HCT116 (cell line): ENCODE measurements around the gene ACOT11. TPM values are rescaled to one million over a fixed set of nuclear protein-coding genes. Genes with fewer than 3 reads are reported as not detected.
"Not testable (repeated sequence)": the region's sequence is repeated elsewhere in the genome, so short reads cannot be mapped to it uniquely, and the experiment has no call there.

ENCODE experiments used
- ATAC-seq: fragments of 200-7000 bp; cut with Tn5 transposase; 2 replicates; pipeline ENCODE4 v1.9.1; 2020; ENCODE audit warnings: mild to moderate bottlenecking, moderate library complexity
- BruUV-seq: library from RNA; stranded (reverse); fragments of 400-500 nt; replicated peaks from 2 replicates; lab custom pipeline; 2021; lab: Mats Ljungman, UMichigan
- CTCF ChIA-PET: fragments of 300-600 bp; sonication (Branson Sonifier 250); formaldehyde crosslinking; loops from one replicate; lab custom pipeline; 2021; ENCODE audit warnings: antibody characterized with exemption; lab: Charles Lee
- POLR2A ChIA-PET: fragments of 300-600, 350-600 bp; sonication (Branson Sonifier 250); formaldehyde crosslinking; loops from one replicate; lab custom pipeline; 2021; ENCODE audit warnings: antibody characterized with exemption; lab: Charles Lee
- RAD21 ChIA-PET, 2 experiments: fragments of 300-600 bp; sonication (Branson Sonifier 250); formaldehyde crosslinking; loops; one replicate each; lab custom pipeline; 2023; ENCODE audit warnings: low total read pairs in 2 of 2; ENCODE audit not compliant: uncharacterized antibody in 2 of 2, unreplicated experiment in 2 of 2, low non-redundant PET in 1 of 2; lab: Charles Lee
- DNase-seq: peaks from one replicate; pipeline ENCODE4 v3.0.0-alpha.2; 2010; ENCODE audit warnings: low read depth, low spot score
- H2AFZ ChIP-seq: fragments of 200-600 bp; shearing (Covaris generic), sonication (generic); 2 replicates; pipeline ENCODE4 v1.6.1; 2017; ENCODE audit warnings: low read depth, mixed run types, mixed read lengths, antibody characterized with exemption, low read length; ENCODE audit not compliant: poor library complexity, severe bottlenecking
- H3K27ac ChIP-seq: 2 replicates; pipeline ENCODE4 v1.5.1; 2012; ENCODE audit warnings: low read depth, low read length
- H3K27me3 ChIP-seq: fragments of 200-600 bp; sonication (generic); 2 replicates; pipeline ENCODE4 v1.6.1; 2016; ENCODE audit warnings: mixed run types, low read length, mixed read lengths; ENCODE audit not compliant: insufficient read depth
- H3K36me3 ChIP-seq, 2 experiments: fragments of 200-500 bp in 1 of 2; fragments of 200-600 bp in 1 of 2; sonication (Bioruptor generic) in 1 of 2; sonication (generic) in 1 of 2; 2 replicates each; pipeline versions ENCODE4 v1.5.1 to v1.6.1; 2014 to 2016; ENCODE audit warnings: low read length in 2 of 2, inconsistent platforms in 1 of 2, mixed read lengths in 1 of 2, mixed run types in 1 of 2; ENCODE audit not compliant: insufficient read depth in 2 of 2, control insufficient read depth in 1 of 2
- H3K4me1 ChIP-seq, 2 experiments: fragments of 200-600 bp in 1 of 2; sonication (generic) in 1 of 2; 2 replicates each; pipeline versions ENCODE4 v1.5.1 to v1.6.1; 2012 to 2017; ENCODE audit warnings: low read length in 2 of 2, inconsistent platforms in 1 of 2, mild to moderate bottlenecking in 1 of 2, mixed read lengths in 1 of 2, mixed run types in 1 of 2, moderate library complexity in 1 of 2; ENCODE audit not compliant: insufficient read depth in 2 of 2, control insufficient read depth in 1 of 2
- H3K4me2 ChIP-seq: fragments of 200-600 bp; sonication (generic); 2 replicates; pipeline ENCODE4 v1.6.1; 2017; ENCODE audit warnings: mixed run types, low read length, mixed read lengths
- H3K4me3 ChIP-seq, 2 experiments: fragments of 200-600 bp in 1 of 2; sonication (generic) in 1 of 2; replicated peaks in 1 of 2; 2 replicates each; pipeline ENCODE4 v1.5.1; 2011 to 2016; ENCODE audit warnings: low read length in 2 of 2, control low read depth in 1 of 2, low read depth in 1 of 2, mild to moderate bottlenecking in 1 of 2, mixed read lengths in 1 of 2, mixed run types in 1 of 2
- H3K79me2 ChIP-seq: fragments of 200-600 bp; sonication (generic); 2 replicates; pipeline ENCODE4 v1.6.1; 2017; ENCODE audit warnings: mild to moderate bottlenecking, mixed run types, low read length, moderate library complexity, mixed read lengths; ENCODE audit not compliant: insufficient read depth
- H3K9ac ChIP-seq: fragments of 200-600 bp; sonication (generic); 2 replicates; pipeline ENCODE4 v1.6.1; 2016; ENCODE audit warnings: low read length, mixed read lengths
- H3K9me2 ChIP-seq: fragments of 200-600 bp; sonication (generic), shearing (Covaris generic); 2 replicates; pipeline ENCODE4 v1.6.1; 2017; ENCODE audit warnings: mixed run types, mild to moderate bottlenecking, moderate library complexity; ENCODE audit not compliant: insufficient read depth
- H3K9me3 ChIP-seq, 2 experiments: fragments of 200-500 bp in 1 of 2; fragments of 200-600 bp in 1 of 2; sonication (Bioruptor generic) in 1 of 2; sonication (generic) in 1 of 2; 2 replicates each; pipeline ENCODE4 v1.6.1; 2014 to 2017; ENCODE audit warnings: low read length in 2 of 2, mixed read lengths in 2 of 2, inconsistent platforms in 1 of 2, low read depth in 1 of 2, mild to moderate bottlenecking in 1 of 2, mixed run types in 1 of 2, moderate library complexity in 1 of 2; ENCODE audit not compliant: control insufficient read depth in 1 of 2, insufficient read depth in 1 of 2
- H4K20me1 ChIP-seq: fragments of 200-600 bp; sonication (generic), shearing (Covaris generic); 2 replicates; pipeline ENCODE4 v1.6.1; 2017; ENCODE audit warnings: mixed run types, mild to moderate bottlenecking, moderate library complexity; ENCODE audit not compliant: insufficient read depth
- EZH2phosphoT487 ChIP-seq: fragments of 200-600 bp; IDR thresholded peaks from 2 replicates; pipeline ENCODE4 v1.6.1; 2018; ENCODE audit warnings: antibody characterized with exemption, borderline replicate concordance
- FOSL1 ChIP-seq: IDR thresholded peaks from 2 replicates; pipeline ENCODE4 v1.6.1; 2012; ENCODE audit warnings: low read depth
- JUND ChIP-seq: IDR thresholded peaks from 2 replicates; pipeline ENCODE4 v1.6.1; 2012
- RAD21 ChIP-seq: IDR thresholded peaks from 2 replicates; pipeline ENCODE4 v1.6.1; 2012; ENCODE audit warnings: low read depth, mild to moderate bottlenecking
- SRF ChIP-seq: IDR thresholded peaks from 2 replicates; pipeline ENCODE4 v1.6.1; 2012; ENCODE audit warnings: low read depth
- YY1 ChIP-seq: IDR thresholded peaks from 2 replicates; pipeline ENCODE4 v1.6.1; 2011; ENCODE audit warnings: low read length, low read depth, moderate library complexity, mild to moderate bottlenecking; ENCODE audit not compliant: insufficient replicate concordance; ENCODE audit errors: extremely low read depth
- ZFX ChIP-seq: fragments of 450-650 bp; IDR thresholded peaks from 2 replicates; pipeline ENCODE4 v1.6.1; 2017
- intact Hi-C: fragments of 100-400 bp; cut with micrococcal nuclease; formaldehyde crosslinking; loops from 2 replicates; pipeline ENCODE4 v1.10.0; 2022
- total RNA-seq: library from RNA; stranded (reverse); gene quantifications from one replicate; pipeline ENCODE4 v1.2.1, GENCODE V29; 2021; ENCODE audit not compliant: unreplicated experiment

ACOT11 gene
- total RNA-seq, 1 experiment from 2014 or later = 31.1 TPM

GRCh38 chr1:54520631-54521321 lies 27.3 kb upstream of the ACOT11 start:
- Histone ChIP-seq H3K4me1 (peaks cover 2 to 10% of the 10 kb centered on the region in 2 experiments; a peak in 2 of 4 replicates), H3K9me2 (no peaks in the 10 kb centered on the region), H3K4me2 (no peak overlapping the region), H4K20me1 (no peaks in the 10 kb centered on the region), H3K9ac (no peak overlapping the region), H3K27me3 (no peaks in the 10 kb centered on the region), H3K79me2 (no peaks in the 10 kb centered on the region), H3K36me3 (no peaks in the 10 kb centered on the region), H3K27ac (no peak overlapping the region), H3K9me3 (no peaks in the 10 kb centered on the region), H3K4me3 (no peak overlapping the region), H2AFZ (no peak overlapping the region)
- ChIA-PET RAD21 (no interaction called here), CTCF (no interaction called here), POLR2A (no interaction called here)
- intact Hi-C loops = no loop called here
- no TSS peak for BruUV-seq
- TF ChIP-seq FOSL1 = no peak
- TF ChIP-seq RAD21 = no peak
- no peak for TF ChIP-seq YY1
- TF ChIP-seq SRF = no peak
- TF ChIP-seq EZH2phosphoT487 = no peak
- no peak for TF ChIP-seq JUND
- TF ChIP-seq ZFX = no peak
- ATAC-seq (no peak), DNase-seq (no peak)

DNA sequence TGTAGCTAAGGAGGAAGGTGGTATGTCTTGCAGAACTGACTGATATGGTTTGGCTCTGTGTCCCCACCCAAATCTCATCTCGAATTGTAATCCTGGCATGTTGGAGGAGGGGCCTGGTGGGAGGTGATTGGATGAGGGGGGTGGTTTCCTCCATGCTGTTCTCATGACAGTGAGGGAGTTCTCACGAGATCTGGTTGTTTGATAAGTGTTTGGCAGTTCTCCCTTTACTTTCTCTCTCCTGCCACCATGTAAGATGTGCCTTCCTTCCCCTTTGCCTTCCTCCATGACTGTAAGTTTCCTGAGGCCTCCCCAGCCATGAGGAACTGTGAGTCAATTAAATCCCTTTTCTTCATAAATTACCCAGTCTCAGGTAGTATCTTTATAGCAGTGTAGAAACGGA lies 21.5 kb upstream of the ACOT11 start:
- CTCF ChIA-PET, H3K9me2 ChIP-seq, ATAC-seq, POLR2A ChIA-PET, H3K9me3 ChIP-seq, H3K4me1 ChIP-seq, H3K27me3 ChIP-seq, intact Hi-C loops, BruUV-seq, H4K20me1 ChIP-seq, DNase-seq, H3K79me2 ChIP-seq, H3K4me3 ChIP-seq, H3K9ac ChIP-seq, H3K27ac ChIP-seq, H3K36me3 ChIP-seq, H3K4me2 ChIP-seq, RAD21 ChIA-PET: not testable (repeated sequence)
- peak overlapping the region; percentile 58 for H2AFZ ChIP-seq
